GM23248 (cell line): ENCODE data around the gene ADIPOQ. TPM values are rescaled to one million over a fixed set of nuclear protein-coding genes. Genes with fewer than 3 reads are reported as not detected.
"Not testable (repeated sequence)": the region's sequence is repeated elsewhere in the genome, so short reads cannot be mapped to it uniquely, and the experiment has no call there.

Experiments used
- DNase-seq: peaks from one replicate; pipeline ENCODE4 v3.0.0-alpha.2; 2015
- H2AFZ ChIP-seq: fragments of 200-600 bp; sonication (generic); 2 replicates; pipeline ENCODE4 v1.6.1; 2016; ENCODE audit warnings: antibody characterized with exemption
- H3F3A ChIP-seq: fragments of 200-600 bp; sonication (generic); 2 replicates; pipeline ENCODE4 v1.6.1; 2016; ENCODE audit warnings: mild to moderate bottlenecking, antibody characterized with exemption, mixed run types; ENCODE audit not compliant: insufficient read depth
- H3K27ac ChIP-seq: fragments of 200-600 bp; sonication (generic); 2 replicates; pipeline ENCODE4 v1.5.1; 2016; ENCODE audit warnings: mild to moderate bottlenecking
- H3K27me3 ChIP-seq: fragments of 200-600 bp; sonication (generic); replicated peaks from 2 replicates; pipeline ENCODE4 v1.6.1; 2016; ENCODE audit warnings: mild to moderate bottlenecking; ENCODE audit not compliant: insufficient read depth
- H3K36me3 ChIP-seq: fragments of 200-600 bp; sonication (generic); 2 replicates; pipeline ENCODE4 v1.6.1; 2016; ENCODE audit warnings: low read depth, mild to moderate bottlenecking
- H3K4me1 ChIP-seq: fragments of 200-600 bp; sonication (generic); 2 replicates; pipeline ENCODE4 v1.6.1; 2016; ENCODE audit warnings: mild to moderate bottlenecking; ENCODE audit not compliant: insufficient read depth
- H3K4me2 ChIP-seq: fragments of 200-600 bp; sonication (generic); one replicate; pipeline ENCODE4 v1.6.1; 2016; ENCODE audit warnings: mild to moderate bottlenecking; ENCODE audit not compliant: unreplicated experiment
- H3K4me3 ChIP-seq: fragments of 200-600 bp; sonication (generic); 2 replicates; pipeline ENCODE4 v1.5.1; 2016; ENCODE audit warnings: mild to moderate bottlenecking
- H3K79me2 ChIP-seq: fragments of 200-600 bp; sonication (generic); 2 replicates; pipeline ENCODE4 v1.6.1; 2016; ENCODE audit warnings: mild to moderate bottlenecking; ENCODE audit not compliant: insufficient read depth
- H3K9ac ChIP-seq: fragments of 200-600 bp; sonication (generic); 2 replicates; pipeline ENCODE4 v1.6.1; 2016; ENCODE audit warnings: mild to moderate bottlenecking
- H3K9me2 ChIP-seq: fragments of 200-600 bp; sonication (generic); 2 replicates; pipeline ENCODE4 v1.6.1; 2016; ENCODE audit warnings: mixed run types, mild to moderate bottlenecking, moderate library complexity; ENCODE audit not compliant: insufficient read depth
- H3K9me3 ChIP-seq: fragments of 200-600 bp; sonication (generic); one replicate; pipeline ENCODE4 v1.6.1; 2017; ENCODE audit warnings: low read depth
- H4K20me1 ChIP-seq: fragments of 200-600 bp; sonication (generic); 2 replicates; pipeline ENCODE4 v1.6.0; 2016; ENCODE audit not compliant: insufficient read depth
- EZH2 ChIP-seq: fragments of 200-600 bp; sonication (generic); IDR thresholded peaks from 2 replicates; pipeline ENCODE4 v1.6.1; 2018; ENCODE audit warnings: antibody characterized with exemption, mild to moderate bottlenecking; ENCODE audit not compliant: insufficient read depth, poor library complexity, severe bottlenecking
- EZH2phosphoT487 ChIP-seq: fragments of 200-600 bp; sonication (generic); IDR thresholded peaks from 2 replicates; pipeline ENCODE4 v1.6.1; 2018; ENCODE audit warnings: antibody characterized with exemption, moderate library complexity, mild to moderate bottlenecking, low read depth; ENCODE audit not compliant: insufficient read depth
- WGBS, 2 experiments: methylation state at CpG; one replicate each; pipeline ENCODE4 v1.1.6; 2015 to 2017; ENCODE audit warnings: low lambda C conversion rate in 2 of 2, low coverage in 1 of 2; ENCODE audit errors: missing lambda C conversion rate in 2 of 2; 5-methylcytosine and 5-hydroxymethylcytosine counted together
- in situ Hi-C: fragments of 300-500 bp; cut with MboI; formaldehyde crosslinking; loops from 2 replicates; pipeline ENCODE4 v1.15.0; 2020
- polyA plus RNA-seq: library from polyadenylated mRNA; unstranded; fragments of >200 nt; fragmentation: Nextera tagmentation; extraction: Ambion mirVana; gene quantifications from 2 replicates; pipeline ENCODE4 v1.2.1, GENCODE V29; 2016
- total RNA-seq: library from RNA; depleted of rRNA; stranded (reverse); fragments of >200 nt; shearing (Covaris generic); gene quantifications from 2 replicates; pipeline ENCODE4 v1.2.3, GENCODE V29; 2014; rRNA removed

The ADIPOQ gene
- not detected in 2 replicates for total RNA-seq
- polyA plus RNA-seq = not detected in 2 replicates

- DNase-seq = no peak
- H3K27me3 ChIP-seq = peaks cover 45% of the 10 kb centered on the region
- H3K36me3 ChIP-seq = no peaks in the 10 kb centered on the region
- no peaks in the 10 kb centered on the region for H3K4me1 ChIP-seq
- H3F3A ChIP-seq = no peaks in the 10 kb centered on the region
- WGBS, 2 experiments = 33 to 34% methylated on average over 7 of the region's 7 CpGs
- H4K20me1 ChIP-seq = no peaks in the 10 kb centered on the region
- no peak within 1 kb of the TSS for H3K27ac ChIP-seq
- H3K4me3 ChIP-seq = no peak within 1 kb of the TSS
- no peak within 1 kb of the TSS for H3K4me2 ChIP-seq
- in situ Hi-C loops = loop anchor here (25.0 kb wide), 2 partner anchors 470 to 845 kb away; no protein-coding TSS in a partner anchor
- H3K79me2 ChIP-seq = no peaks in the 10 kb centered on the region
- H3K9me2 ChIP-seq = no peaks in the 10 kb centered on the region
- no peak within 1 kb of the TSS for H2AFZ ChIP-seq
- no peak for TF ChIP-seq EZH2
- no peak for TF ChIP-seq EZH2phosphoT487
- H3K9me3 ChIP-seq = no peaks in the 10 kb centered on the region
- no peak within 1 kb of the TSS for H3K9ac ChIP-seq
Measured at GRCh38 chr3:186842426-186843038, at the start of gene ADIPOQ. TSS of gene ADIPOQ (plus strand) at chr3:186842710. CDS start at chr3:186853059, 10,349 bp downstream.

- Histone ChIP-seq H3K9ac (no peak overlapping the region), H3K4me1 (no peaks in the 10 kb centered on the region), H3F3A (peaks cover under 1% of the 10 kb centered on the region; the same call in 1 of the 2 replicates), H3K9me3 (no peaks in the 10 kb centered on the region), H3K9me2 (no peaks in the 10 kb centered on the region), H3K27me3 (no peaks in the 10 kb centered on the region), H3K79me2 (no peaks in the 10 kb centered on the region), H2AFZ (no peak overlapping the region), H3K36me3 (peaks cover 19% of the 10 kb centered on the region), H3K4me3 (no peak overlapping the region), H4K20me1 (no peaks in the 10 kb centered on the region), H3K4me2 (no peak overlapping the region), H3K27ac (no peak overlapping the region)
- DNase-seq = no peak
- no peak for TF ChIP-seq EZH2phosphoT487
- TF ChIP-seq EZH2 = no peak
- 96 to 99% methylated on average over 3 of the region's 3 CpGs for WGBS, 2 experiments
- in situ Hi-C loops = no loop called here
Measured at GRCh38 chr3:186798239-186798874, 44.2 kb upstream of the ADIPOQ start.

GRCh38 chr3:186800285-186800684 lies 42.2 kb upstream of the ADIPOQ start:
- WGBS, 2 experiments = 86 to 95% methylated on average over 1 of the region's 1 CpG
- Histone ChIP-seq H3K9me3 (no peaks in the 10 kb centered on the region), H3F3A (no peaks in the 10 kb centered on the region), H3K9me2 (no peaks in the 10 kb centered on the region), H3K9ac (no peak overlapping the region), H3K36me3 (peaks cover 19% of the 10 kb centered on the region), H3K4me1 (peaks cover 5% of the 10 kb centered on the region), H3K4me3 (no peak overlapping the region), H4K20me1 (no peaks in the 10 kb centered on the region), H3K27me3 (no peaks in the 10 kb centered on the region), H3K27ac (no peak overlapping the region), H3K79me2 (peaks cover 9% of the 10 kb centered on the region), H3K4me2 (no peak overlapping the region), H2AFZ (no peak overlapping the region)
- TF ChIP-seq EZH2 (no peak), EZH2phosphoT487 (no peak)
- in situ Hi-C loops = loop anchor here (25.0 kb wide), 1 partner anchor 813 kb away; no protein-coding TSS in a partner anchor
- DNase-seq = no peak

GRCh38 chr3:186802701-186803100 lies 39.8 kb upstream of the ADIPOQ start:
- Histone ChIP-seq H3K79me2 (peaks cover 19% of the 10 kb centered on the region), H3K9me3 (no peaks in the 10 kb centered on the region), H3K27me3 (no peaks in the 10 kb centered on the region), H3K36me3 (peaks cover 14% of the 10 kb centered on the region), H3K4me3 (no peak overlapping the region), H2AFZ (no peak overlapping the region), H3K9me2 (no peaks in the 10 kb centered on the region), H3K27ac (no peak overlapping the region), H3K4me2 (no peak overlapping the region), H4K20me1 (no peaks in the 10 kb centered on the region), H3K4me1 (peaks cover 10% of the 10 kb centered on the region), H3K9ac (no peak overlapping the region), H3F3A (no peaks in the 10 kb centered on the region)
- in situ Hi-C loops = loop anchor here (25.0 kb wide), 1 partner anchor 815 kb away; no protein-coding TSS in a partner anchor
- WGBS, 2 experiments = 98 to 100% methylated on average over 3 of the region's 3 CpGs
- no peak for DNase-seq
- TF ChIP-seq EZH2phosphoT487 (no peak), EZH2 (no peak)

GRCh38 chr3:186803447-186803846 lies 39.1 kb upstream of the ADIPOQ start:
- in situ Hi-C loops = loop anchor here (25.0 kb wide), 1 partner anchor 816 kb away; no protein-coding TSS in a partner anchor
- not testable (repeated sequence) for H3K9me3 ChIP-seq, H3K4me2 ChIP-seq, H4K20me1 ChIP-seq, H3F3A ChIP-seq, H3K4me1 ChIP-seq, H2AFZ ChIP-seq, H3K27ac ChIP-seq, DNase-seq, H3K4me3 ChIP-seq, H3K9me2 ChIP-seq, H3K27me3 ChIP-seq, H3K9ac ChIP-seq
- Histone ChIP-seq H3K79me2 (peaks cover 19% of the 10 kb centered on the region), H3K36me3 (peaks cover 14% of the 10 kb centered on the region)
- 71 to 75% methylated on average over 4 of the region's 4 CpGs for WGBS, 2 experiments
